Lung microvascular endothelial cell (primary cell): ENCODE measurements around the gene TMEM200B. TPM values are rescaled to one million over a fixed set of nuclear protein-coding genes. Genes with fewer than 3 reads are reported as not detected.
"Not testable (repeated sequence)": the region's sequence is repeated elsewhere in the genome, so short reads cannot be mapped to it uniquely, and the experiment has no call there.

Experiments
- DNase-seq, 2 donors: peaks; one replicate each; pipeline versions ENCODE4 v3.0.0 to v3.0.0-alpha.2; 2010; ENCODE audit warnings: low read depth in 2 of 2
- total RNA-seq: library from RNA; depleted of rRNA; stranded (reverse); fragments of >200 nt; gene quantifications from 2 replicates; pipeline ENCODE4 v1.2.1, GENCODE V29; 2014

Gene TMEM200B
- total RNA-seq, 1 donor from 2014 or later = 0.20 TPM

- DNase-seq = no peak
Measured at GRCh38 chr1:29134695-29135028, 11.0 kb upstream of the TMEM200B start.

GRCh38 chr1:29133861-29134694 lies 10.4 kb upstream of the TMEM200B start:
- no peak for DNase-seq

- DNase-seq = not testable (repeated sequence)
Measured at GRCh38 chr1:29131056-29131455, 7.4 kb upstream of the TMEM200B start.

- no peak for DNase-seq
Measured at GRCh38 chr1:29129916-29130315, 6.2 kb upstream of the TMEM200B start.

GRCh38 chr1:29128739-29129138 lies 5.0 kb upstream of the TMEM200B start:
- no peak for DNase-seq

GRCh38 chr1:29126198-29126597 lies 2.5 kb upstream of the TMEM200B start:
- DNase-seq = no peak

- DNase-seq = no peak
Measured at GRCh38 chr1:29125788-29126187, 2.1 kb upstream of the TMEM200B start.

GRCh38 chr1:29125237-29125641 lies 1.5 kb upstream of the TMEM200B start:
- no peak for DNase-seq

- DNase-seq = peak; percentile 48 to 89
Measured at GRCh38 chr1:29124366-29125236, 898 bp upstream of the TMEM200B start.

- peak in 1 of 2 donors; percentile 28 for DNase-seq
Measured at GRCh38 chr1:29123053-29123886, 433 bp downstream of the TMEM200B start.

GRCh38 chr1:29122682-29123052 lies 1.0 kb downstream of the TMEM200B start:
- no peak for DNase-seq

- DNase-seq = peak in 1 of 2 donors; percentile 33
Measured at GRCh38 chr1:29121936-29122681, 1.6 kb downstream of the TMEM200B start.

- no peak for DNase-seq
Measured at GRCh38 chr1:29121516-29121935, 2.2 kb downstream of the TMEM200B start.

- peak; percentile 27 to 64 for DNase-seq
Measured at GRCh38 chr1:29120947-29121485, 2.7 kb downstream of the TMEM200B start.

- DNase-seq = no peak
Measured at GRCh38 chr1:29120367-29120766, 3.3 kb downstream of the TMEM200B start.

GRCh38 chr1:29119121-29119929 lies 4.4 kb downstream of the TMEM200B start:
- no peak for DNase-seq

GRCh38 chr1:29117381-29117780 lies 6.3 kb downstream of the TMEM200B start:
- no peak for DNase-seq

GRCh38 chr1:29114654-29115053 lies 9.0 kb downstream of the TMEM200B start:
- DNase-seq = no peak

GRCh38 chr1:29113413-29114117 lies 10.1 kb downstream of the TMEM200B start:
- no peak for DNase-seq
